VCaP (cell line): Measurements from ENCODE around the gene LARP6.

Experiments used
- H3K27ac ChIP-seq: fragments of 450-650 bp; 2 replicates; pipeline ENCODE4 v1.5.1; 2017
- TF ChIP-seq, protein P1 (sequence below): fragments of 450-650 bp; conservative IDR thresholded peaks from 2 replicates; pipeline ENCODE4 v1.5.1; 2017; ENCODE audit warnings: mild to moderate bottlenecking, moderate library complexity

LARP6 gene

GRCh38 chr15:70845602-70846360, 8.2 kb downstream of the LARP6 start:
- TF ChIP-seq, protein P1, sequence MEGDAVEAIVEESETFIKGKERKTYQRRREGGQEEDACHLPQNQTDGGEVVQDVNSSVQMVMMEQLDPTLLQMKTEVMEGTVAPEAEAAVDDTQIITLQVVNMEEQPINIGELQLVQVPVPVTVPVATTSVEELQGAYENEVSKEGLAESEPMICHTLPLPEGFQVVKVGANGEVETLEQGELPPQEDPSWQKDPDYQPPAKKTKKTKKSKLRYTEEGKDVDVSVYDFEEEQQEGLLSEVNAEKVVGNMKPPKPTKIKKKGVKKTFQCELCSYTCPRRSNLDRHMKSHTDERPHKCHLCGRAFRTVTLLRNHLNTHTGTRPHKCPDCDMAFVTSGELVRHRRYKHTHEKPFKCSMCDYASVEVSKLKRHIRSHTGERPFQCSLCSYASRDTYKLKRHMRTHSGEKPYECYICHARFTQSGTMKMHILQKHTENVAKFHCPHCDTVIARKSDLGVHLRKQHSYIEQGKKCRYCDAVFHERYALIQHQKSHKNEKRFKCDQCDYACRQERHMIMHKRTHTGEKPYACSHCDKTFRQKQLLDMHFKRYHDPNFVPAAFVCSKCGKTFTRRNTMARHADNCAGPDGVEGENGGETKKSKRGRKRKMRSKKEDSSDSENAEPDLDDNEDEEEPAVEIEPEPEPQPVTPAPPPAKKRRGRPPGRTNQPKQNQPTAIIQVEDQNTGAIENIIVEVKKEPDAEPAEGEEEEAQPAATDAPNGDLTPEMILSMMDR: no peak
- H3K27ac ChIP-seq: no peak overlapping the region

- no peak overlapping the region for H3K27ac ChIP-seq
- TF ChIP-seq, protein P1: no peak
Measured at GRCh38 chr15:70837476-70837875, 16.5 kb downstream of the LARP6 start.

DNA sequence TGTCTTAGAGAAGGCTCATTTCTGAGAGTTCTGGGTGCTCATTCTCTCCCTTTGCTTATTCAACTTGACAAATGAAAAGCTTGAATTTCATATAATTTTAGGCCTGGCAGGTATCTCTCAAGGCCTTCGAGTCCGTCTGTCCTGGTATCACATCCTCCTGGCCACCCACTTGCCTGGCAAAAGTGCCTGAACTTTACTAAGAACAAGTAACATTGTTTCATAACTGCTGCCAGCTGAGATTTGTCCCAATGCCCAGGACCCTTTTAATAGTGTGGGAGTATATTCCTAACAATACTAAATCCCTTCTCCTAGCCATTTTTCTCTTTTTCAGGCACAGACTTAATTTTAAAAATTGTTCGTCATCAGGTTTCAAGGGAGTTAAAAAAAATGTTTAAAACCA, 18.1 kb downstream of the LARP6 start:
- no peak overlapping the region for H3K27ac ChIP-seq
- TF ChIP-seq, protein P1: no peak

DNA sequence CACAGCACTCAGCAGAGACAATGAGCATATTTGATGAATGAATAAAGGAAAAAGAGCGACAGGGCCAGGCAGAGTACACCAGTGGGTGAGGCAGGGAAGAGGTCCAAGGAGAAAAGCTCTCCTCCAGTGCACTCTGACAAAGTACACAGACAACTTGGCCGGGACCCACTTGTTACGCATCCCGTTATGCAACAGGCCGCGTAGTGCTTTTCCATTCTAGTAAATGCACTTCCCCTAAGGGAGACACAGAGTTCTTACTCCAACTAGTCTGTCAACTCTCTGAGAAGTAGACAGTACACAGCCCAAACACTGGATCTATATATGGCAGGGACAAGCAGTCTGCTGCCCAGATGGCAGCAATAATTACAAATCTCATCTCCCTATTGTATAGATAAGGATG, 18.5 kb downstream of the LARP6 start:
- H3K27ac ChIP-seq: no peak overlapping the region
- TF ChIP-seq, protein P1: no peak

GRCh38 chr15:70834999-70835398, 19.0 kb downstream of the LARP6 start:
- H3K27ac ChIP-seq: no peak overlapping the region
- TF ChIP-seq, protein P1: no peak

- no peak overlapping the region for H3K27ac ChIP-seq
Measured at GRCh38 chr15:70833861-70834765, 19.8 kb downstream of the LARP6 start.

GRCh38 chr15:70833422-70833821, 20.5 kb downstream of the LARP6 start:
- H3K27ac ChIP-seq: no peak overlapping the region
- TF ChIP-seq, protein P1: no peak

More at GRCh38 chr15:70833861-70834765, 19.8 kb downstream of the LARP6 start:
- TF ChIP-seq, protein P1: no peak
